ENCODE data around the gene RHOBTB3.
"Not testable (repeated sequence)": the region's sequence is repeated elsewhere in the genome, so short reads cannot be mapped to it uniquely, and the experiment has no call there.

Gene RHOBTB3

GRCh38 chr5:95827892-95828246 lies 96.7 kb downstream of the RHOBTB3 start:
- DNase-seq (ENCODE audit: low read depth) = no peak
- TF ChIP-seq CTCF (IDR thresholded peaks at IDR 0.05; ENCODE audit: low read length, missing control alignments) = no peak
- H3K4me3 ChIP-seq (replicated peaks; ENCODE audit: low read depth, low read length) = no peak overlapping the region

GRCh38 chr5:95830226-95830625 lies 99.1 kb downstream of the RHOBTB3 start:
- no peak for TF ChIP-seq CTCF (IDR thresholded peaks at IDR 0.05; ENCODE audit: low read length, missing control alignments)
- DNase-seq (ENCODE audit: low read depth) = no peak
- no peak overlapping the region for H3K4me3 ChIP-seq (replicated peaks; ENCODE audit: low read depth, low read length)

GRCh38 chr5:95832664-95833063 lies 101.5 kb downstream of the RHOBTB3 start:
- H3K4me3 ChIP-seq (replicated peaks; ENCODE audit: low read depth, low read length) = no peak overlapping the region
- DNase-seq (ENCODE audit: low read depth) = no peak
- no peak for TF ChIP-seq CTCF (IDR thresholded peaks at IDR 0.05; ENCODE audit: low read length, missing control alignments)

- peak overlapping the region; percentile 51 for H3K4me3 ChIP-seq (replicated peaks; ENCODE audit: low read depth, low read length)
- no peak for TF ChIP-seq CTCF (IDR thresholded peaks at IDR 0.05; ENCODE audit: low read length, missing control alignments)
- no peak for DNase-seq (ENCODE audit: low read depth)
Observed at GRCh38 chr5:95835682-95836385, 104.7 kb downstream of the RHOBTB3 start.

- no peak overlapping the region for H3K4me3 ChIP-seq (replicated peaks; ENCODE audit: low read depth, low read length)
- no peak for DNase-seq (ENCODE audit: low read depth)
- TF ChIP-seq CTCF (IDR thresholded peaks at IDR 0.05; ENCODE audit: low read length, missing control alignments) = no peak
Observed at GRCh38 chr5:95836544-95836943, 105.4 kb downstream of the RHOBTB3 start.

GRCh38 chr5:95836971-95837370 lies 105.8 kb downstream of the RHOBTB3 start:
- DNase-seq (ENCODE audit: low read depth); H3K4me3 ChIP-seq (replicated peaks; ENCODE audit: low read depth, low read length): not testable (repeated sequence)

GRCh38 chr5:95837492-95837891 lies 106.4 kb downstream of the RHOBTB3 start:
- H3K4me3 ChIP-seq (replicated peaks; ENCODE audit: low read depth, low read length) = no peak overlapping the region
- DNase-seq (ENCODE audit: low read depth) = no peak
- no peak for TF ChIP-seq CTCF (IDR thresholded peaks at IDR 0.05; ENCODE audit: low read length, missing control alignments)
